Kidney (tissue), 14 donors: ENCODE measurements around the gene HRH3. TPM values are rescaled to one million over a fixed set of nuclear protein-coding genes. Genes with fewer than 3 reads are reported as not detected.

Experiments used
- DNase-seq, 5 donors: peaks; one replicate each; pipeline ENCODE4 v3.0.0-alpha.2; 2013 to 2020
- FAIRE-seq: peaks from 2 replicates; lab custom pipeline; 2012; peaks lifted over from hg19 to GRCh38; lab: Jason Lieb, UNC
- H3K27ac ChIP-seq, 2 donors: one replicate each; pipeline ENCODE4 v1.7.0; 2013; ENCODE audit warnings: low read depth in 2 of 2, low read length in 2 of 2, inconsistent platforms in 1 of 2
- H3K27me3 ChIP-seq: one replicate; pipeline ENCODE4 v1.7.1; 2013; ENCODE audit warnings: low read length, inconsistent platforms; ENCODE audit not compliant: control insufficient read depth, insufficient read depth
- H3K36me3 ChIP-seq, 3 donors: one replicate each; pipeline versions ENCODE4 v1.7.0 to v1.7.1; 2013; ENCODE audit warnings: low read length in 3 of 3, control low read depth in 1 of 3, inconsistent platforms in 1 of 3; ENCODE audit not compliant: insufficient read depth in 3 of 3, control insufficient read depth in 2 of 3
- H3K4me1 ChIP-seq, 3 donors: one replicate each; pipeline versions ENCODE4 v1.7.0 to v1.7.1; 2013; ENCODE audit warnings: low read length in 3 of 3, inconsistent platforms in 1 of 3, low read depth in 1 of 3; ENCODE audit not compliant: control insufficient read depth in 2 of 3, insufficient read depth in 2 of 3
- H3K4me3 ChIP-seq, 3 donors: one replicate each; pipeline versions ENCODE4 v1.7.0 to v1.8.1; 2013; ENCODE audit warnings: low read length in 3 of 3, control low read depth in 1 of 3, inconsistent platforms in 1 of 3
- H3K9ac ChIP-seq, 3 donors: one replicate each; pipeline versions ENCODE4 v1.7.0 to v1.7.1; 2013; ENCODE audit warnings: low read length in 3 of 3, control low read depth in 1 of 3, inconsistent platforms in 1 of 3
- H3K9me3 ChIP-seq, 3 donors: one replicate each; pipeline versions ENCODE4 v1.7.0 to v1.7.1; 2013; ENCODE audit warnings: low read length in 3 of 3, control low read depth in 1 of 3, inconsistent platforms in 1 of 3; ENCODE audit not compliant: control insufficient read depth in 2 of 3, insufficient read depth in 1 of 3
- CTCF ChIP-seq: IDR thresholded peaks from 3 replicates; pipeline ENCODE4 v1.5.1; 2012; ENCODE audit warnings: mild to moderate bottlenecking, moderate library complexity, borderline replicate concordance; ENCODE audit not compliant: insufficient read depth; ENCODE audit errors: extremely low read depth
- intact Hi-C: fragments of 100-400 bp; cut with DNase I; formaldehyde crosslinking; loops from one replicate; pipeline ENCODE4 v1.11.1; 2022
- polyA plus RNA-seq: library from polyadenylated mRNA; stranded (reverse); fragments of 350-450 nt; fragmentation: Illumina TruSeq; extraction: RNeasy Lipid Tissue Mini Kit (QIAGEN cat#74804); gene quantifications from one replicate; pipeline ENCODE4 v1.2.3, GENCODE V29; 2014; ENCODE audit warnings: low read depth, low replicate concordance; ENCODE audit not compliant: insufficient read depth
- total RNA-seq: library from RNA; stranded (reverse); fragmentation: NEBNext Ultra II Directional; extraction: Animal tissue kit (Norgen Biotek cat#: 25700); gene quantifications from one replicate; pipeline ENCODE4 v1.2.1, GENCODE V29; 2021
- donor health status: control.
- donor health status: control.
- donor health status: control.
- donor health status: control.
- donor health status: control.
- donor health status: DM: yes; HTN: yes; CAD: no.
- donor health status: Normal renal cell carcinoma (clear cell type).

HRH3 gene
- total and polyA plus RNA-seq, 2 donors from 2014 or later = not detected

- intact Hi-C loops = no loop called here
- no peaks in the 10 kb centered on the region for H3K27me3 ChIP-seq
- no peaks in the 10 kb centered on the region for H3K36me3 ChIP-seq
- no peak overlapping the region for H3K4me3 ChIP-seq
- TF ChIP-seq CTCF = no peak
- FAIRE-seq (no peak), DNase-seq (no peak)
- H3K9me3 ChIP-seq = no peaks in the 10 kb centered on the region
- no peak overlapping the region for H3K27ac ChIP-seq
- H3K4me1 ChIP-seq = peaks cover 0 to 6% (median 0%) of the 10 kb centered on the region in 3 donors
- H3K9ac ChIP-seq = no peak overlapping the region
These were observed 32.9 kb downstream of the HRH3 start for GRCh38 chr20:62186887-62187866.

- H3K36me3 ChIP-seq = no peaks in the 10 kb centered on the region
- TF ChIP-seq CTCF = no peak
- H3K27me3 ChIP-seq = no peaks in the 10 kb centered on the region
- no peak overlapping the region for H3K4me3 ChIP-seq
- H3K9me3 ChIP-seq = no peaks in the 10 kb centered on the region
- FAIRE-seq (no peak), DNase-seq (no peak)
- no peak overlapping the region for H3K9ac ChIP-seq
- intact Hi-C loops = no loop called here
- H3K4me1 ChIP-seq = peaks cover 0 to 6% (median 0%) of the 10 kb centered on the region in 3 donors
- no peak overlapping the region for H3K27ac ChIP-seq
These were observed 34.0 kb downstream of the HRH3 start for GRCh38 chr20:62186096-62186426.

GRCh38 chr20:62183426-62184142 is 36.5 kb downstream of the HRH3 start:
- peak overlapping the region; percentile 83 to 92 (median 90) for H3K9ac ChIP-seq
- peak overlapping the region; percentile 92 to 97 (median 94) for H3K4me3 ChIP-seq
- FAIRE-seq = no peak
- peaks cover 0 to 8% (median 5%) of the 10 kb centered on the region in 3 donors for H3K36me3 ChIP-seq
- peak in 1 of 5 donors; percentile 15 for DNase-seq
- intact Hi-C loops = no loop called here
- no peak for TF ChIP-seq CTCF
- peak overlapping the region in 1 of 2 donors; percentile 93 for H3K27ac ChIP-seq
- no peaks in the 10 kb centered on the region for H3K9me3 ChIP-seq
- no peaks in the 10 kb centered on the region for H3K27me3 ChIP-seq
- peaks cover 0 to 6% (median 0%) of the 10 kb centered on the region in 3 donors for H3K4me1 ChIP-seq
